OCI-LY1 (cell line): Measurements from ENCODE around the gene SAPCD1.

Source experiments
- H2AFZ ChIP-seq: fragments of 200-600 bp; sonication (generic), shearing (Covaris generic); 2 replicates; pipeline ENCODE4 v1.6.0; 2014; ENCODE audit warnings: antibody characterized with exemption, mild to moderate bottlenecking, low read length
- H3F3A ChIP-seq: fragments of 200-600 bp; sonication (generic), shearing (Covaris generic); 2 replicates; pipeline ENCODE4 v1.6.0; 2014; ENCODE audit warnings: mild to moderate bottlenecking, antibody characterized with exemption, low read length, moderate library complexity; ENCODE audit not compliant: insufficient read depth
- H3K27ac ChIP-seq: fragments of 200-600 bp; sonication (generic); 2 replicates; pipeline ENCODE4 v1.5.1; 2014; ENCODE audit warnings: low read length, mixed run types, mild to moderate bottlenecking, low read depth; ENCODE audit not compliant: poor library complexity, severe bottlenecking
- H3K27me3 ChIP-seq: fragments of 200-600 bp; sonication (generic); 2 replicates; pipeline ENCODE4 v1.6.0; 2014; ENCODE audit warnings: antibody characterized with exemption, mild to moderate bottlenecking, low read length, moderate library complexity; ENCODE audit not compliant: insufficient read depth
- H3K36me3 ChIP-seq: fragments of 200-600 bp; sonication (generic); 2 replicates; pipeline ENCODE4 v1.6.1; 2014; ENCODE audit warnings: mild to moderate bottlenecking, antibody characterized with exemption, low read length, moderate library complexity, mixed read lengths; ENCODE audit not compliant: insufficient read depth
- H3K4me1 ChIP-seq: fragments of 200-600 bp; sonication (generic); 2 replicates; pipeline ENCODE4 v1.5.1; 2014; ENCODE audit warnings: mild to moderate bottlenecking, low read length, moderate library complexity; ENCODE audit not compliant: insufficient read depth, severe bottlenecking
- H3K4me2 ChIP-seq: fragments of 200-600 bp; sonication (generic), shearing (Covaris generic); 2 replicates; pipeline ENCODE4 v1.6.1; 2014; ENCODE audit warnings: low read length
- H3K4me3 ChIP-seq: fragments of 200-600 bp; sonication (generic); 2 replicates; pipeline ENCODE4 v1.5.1; 2014; ENCODE audit warnings: low read length, low read depth, mild to moderate bottlenecking, mixed read lengths; ENCODE audit not compliant: poor library complexity, severe bottlenecking
- H3K79me2 ChIP-seq: fragments of 200-600 bp; shearing (Covaris generic); 2 replicates; pipeline ENCODE4 v1.6.1; 2016; ENCODE audit warnings: mixed run types, low read length, mixed read lengths; ENCODE audit not compliant: insufficient read depth
- H3K9ac ChIP-seq: fragments of 200-600 bp; sonication (generic), shearing (Covaris generic); 2 replicates; pipeline ENCODE4 v1.6.1; 2014; ENCODE audit warnings: mild to moderate bottlenecking, low read length, mixed read lengths
- H3K9me2 ChIP-seq: fragments of 200-600 bp; sonication (generic), shearing (Covaris generic); 2 replicates; pipeline ENCODE4 v1.6.1; 2014; ENCODE audit warnings: low read depth, mild to moderate bottlenecking, low read length, mixed read lengths
- H3K9me3 ChIP-seq: fragments of 200-600 bp; shearing (Covaris generic); 2 replicates; pipeline ENCODE4 v1.6.1; 2014; ENCODE audit warnings: low read length, mixed read lengths
- H4K20me1 ChIP-seq: fragments of 200-600 bp; sonication (generic), shearing (Covaris generic); 2 replicates; pipeline ENCODE4 v1.6.0; 2016; ENCODE audit warnings: mild to moderate bottlenecking, low read length; ENCODE audit not compliant: insufficient read depth
- CTCF ChIP-seq: fragments of 200-600 bp; sonication (generic), shearing (Covaris generic); IDR thresholded peaks from 2 replicates; pipeline ENCODE4 v1.5.1; 2017; ENCODE audit warnings: mild to moderate bottlenecking, antibody characterized with exemption, low read length, moderate library complexity, mixed read lengths
- EZH2 ChIP-seq: fragments of 200-600 bp; sonication (generic), shearing (Covaris generic); IDR thresholded peaks from 2 replicates; pipeline ENCODE4 v1.8.0; 2017; ENCODE audit warnings: borderline replicate concordance, mixed run types, mild to moderate bottlenecking, antibody characterized with exemption, low read length, moderate library complexity, mixed read lengths

SAPCD1 gene

GRCh38 chr6:31778999-31779885, 16.8 kb downstream of the SAPCD1 start:
- Histone ChIP-seq H3K4me1 (peaks cover 9% of the 10 kb centered on the region), H3K27ac (no peak overlapping the region), H3K36me3 (peaks cover 67% of the 10 kb centered on the region)

GRCh38 chr6:31779908-31780307, 17.5 kb downstream of the SAPCD1 start:
- no peak overlapping the region for H3K4me2 ChIP-seq
- peaks cover 9% of the 10 kb centered on the region for H3K4me1 ChIP-seq
- no peaks in the 10 kb centered on the region for H3F3A ChIP-seq
- H3K27ac ChIP-seq: no peak overlapping the region
- no peaks in the 10 kb centered on the region for H3K9me3 ChIP-seq
- TF ChIP-seq EZH2: no peak
- no peak for TF ChIP-seq CTCF
- no peaks in the 10 kb centered on the region for H3K9me2 ChIP-seq
- H3K36me3 ChIP-seq: peaks cover 74% of the 10 kb centered on the region
- H3K4me3 ChIP-seq: no peak overlapping the region
- H3K79me2 ChIP-seq: no peaks in the 10 kb centered on the region
- no peaks in the 10 kb centered on the region for H3K27me3 ChIP-seq
- no peak overlapping the region for H3K9ac ChIP-seq
- no peaks in the 10 kb centered on the region for H4K20me1 ChIP-seq
- no peak overlapping the region for H2AFZ ChIP-seq

More at GRCh38 chr6:31778999-31779885, 16.8 kb downstream of the SAPCD1 start:
- Histone ChIP-seq H3F3A (no peaks in the 10 kb centered on the region), H3K9me2 (no peaks in the 10 kb centered on the region), H3K9me3 (no peaks in the 10 kb centered on the region), H3K79me2 (no peaks in the 10 kb centered on the region), H4K20me1 (no peaks in the 10 kb centered on the region), H3K9ac (no peak overlapping the region), H3K27me3 (no peaks in the 10 kb centered on the region), H3K4me3 (no peak overlapping the region), H3K4me2 (no peak overlapping the region), H2AFZ (no peak overlapping the region)
- TF ChIP-seq CTCF: no peak
- no peak for TF ChIP-seq EZH2

- TF ChIP-seq EZH2 (no peak), CTCF (no peak)
- H2AFZ ChIP-seq: no peak overlapping the region
Measured at GRCh38 chr6:31780507-31781243, 18.2 kb downstream of the SAPCD1 start.

More at GRCh38 chr6:31780507-31781243, 18.2 kb downstream of the SAPCD1 start:
- Histone ChIP-seq H3K79me2 (no peaks in the 10 kb centered on the region), H3K9me2 (no peaks in the 10 kb centered on the region), H3K4me2 (no peak overlapping the region), H3F3A (no peaks in the 10 kb centered on the region), H3K36me3 (peaks cover 81% of the 10 kb centered on the region), H3K9ac (no peak overlapping the region), H3K4me1 (peaks cover 9% of the 10 kb centered on the region), H4K20me1 (no peaks in the 10 kb centered on the region), H3K27me3 (no peaks in the 10 kb centered on the region), H3K9me3 (no peaks in the 10 kb centered on the region), H3K4me3 (no peak overlapping the region), H3K27ac (no peak overlapping the region)
